HG03378 (cell line): ENCODE data around the gene SPEM3.

Experiments
- ATAC-seq: cut with Tn5 transposase; IDR thresholded peaks from one replicate; pipeline ENCODE4 v1.9.1; 2021; ENCODE audit warnings: mild to moderate bottlenecking, moderate library complexity; ENCODE audit not compliant: unreplicated experiment

Gene SPEM3

DNA sequence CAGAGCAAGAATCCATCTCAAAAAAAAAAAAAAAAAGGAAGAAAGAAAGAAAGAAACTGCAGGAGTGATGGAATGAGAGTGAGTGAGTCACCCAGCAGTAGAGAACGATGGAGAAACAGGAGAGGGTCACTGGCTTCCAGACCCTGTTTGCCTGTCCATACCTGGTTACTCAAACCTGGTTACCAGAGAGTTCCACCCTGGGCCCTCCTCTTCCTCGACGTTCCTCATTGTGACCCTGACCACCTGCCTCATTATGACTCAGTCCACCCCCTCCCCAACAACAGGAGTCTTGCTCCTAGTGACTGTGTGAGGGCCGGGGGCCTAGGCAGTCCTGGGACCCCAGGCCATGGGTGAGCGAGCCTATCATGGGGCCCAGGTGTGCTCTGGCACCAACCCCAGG, at the start of gene SPEM3:
Gene SPEM3, plus strand, starts transcription at position 301 of the 400 bp plus-strand sequence. Its CDS starts 46 bp downstream, at position 347.
- ATAC-seq = no peak

DNA sequence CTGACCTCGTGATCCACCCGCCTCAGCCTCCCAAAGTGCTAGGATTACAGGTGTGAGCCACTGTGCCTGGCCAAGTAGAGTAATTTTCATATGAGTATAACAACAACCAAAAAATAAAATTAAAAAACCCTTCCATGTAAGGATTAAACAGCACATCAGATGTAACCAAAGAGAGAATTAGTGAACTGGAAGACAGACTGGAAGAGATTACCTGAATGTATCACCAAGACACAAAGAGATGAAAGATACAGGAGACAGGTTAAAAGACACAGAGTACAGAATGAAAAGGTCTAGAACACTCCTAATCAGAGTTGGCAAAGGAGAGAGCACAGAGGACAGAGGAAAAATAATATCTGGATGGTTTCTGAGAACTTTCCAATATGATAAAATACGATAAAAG, 49.5 kb upstream of the SPEM3 start:
- no peak for ATAC-seq

DNA sequence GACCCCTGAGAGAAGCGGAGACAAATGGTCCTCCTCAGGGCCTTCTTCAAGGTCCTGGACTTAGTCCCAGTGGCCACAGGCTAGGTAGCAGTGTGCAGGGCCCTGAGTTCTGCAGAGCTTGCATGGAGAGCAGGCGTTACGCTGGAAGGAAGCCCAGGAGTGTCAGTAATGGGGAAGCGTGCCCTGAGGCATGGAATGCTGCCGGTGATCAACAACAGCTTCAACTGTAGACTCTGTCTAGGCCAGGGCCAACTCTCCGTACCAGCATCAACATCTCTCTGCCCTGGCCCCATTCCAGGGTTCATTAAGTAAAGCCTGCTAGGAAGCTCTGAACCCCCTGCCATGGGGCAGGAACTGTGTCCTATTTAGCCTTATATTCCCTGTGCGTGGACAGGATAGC, 48.3 kb upstream of the SPEM3 start:
- ATAC-seq = no peak

DNA sequence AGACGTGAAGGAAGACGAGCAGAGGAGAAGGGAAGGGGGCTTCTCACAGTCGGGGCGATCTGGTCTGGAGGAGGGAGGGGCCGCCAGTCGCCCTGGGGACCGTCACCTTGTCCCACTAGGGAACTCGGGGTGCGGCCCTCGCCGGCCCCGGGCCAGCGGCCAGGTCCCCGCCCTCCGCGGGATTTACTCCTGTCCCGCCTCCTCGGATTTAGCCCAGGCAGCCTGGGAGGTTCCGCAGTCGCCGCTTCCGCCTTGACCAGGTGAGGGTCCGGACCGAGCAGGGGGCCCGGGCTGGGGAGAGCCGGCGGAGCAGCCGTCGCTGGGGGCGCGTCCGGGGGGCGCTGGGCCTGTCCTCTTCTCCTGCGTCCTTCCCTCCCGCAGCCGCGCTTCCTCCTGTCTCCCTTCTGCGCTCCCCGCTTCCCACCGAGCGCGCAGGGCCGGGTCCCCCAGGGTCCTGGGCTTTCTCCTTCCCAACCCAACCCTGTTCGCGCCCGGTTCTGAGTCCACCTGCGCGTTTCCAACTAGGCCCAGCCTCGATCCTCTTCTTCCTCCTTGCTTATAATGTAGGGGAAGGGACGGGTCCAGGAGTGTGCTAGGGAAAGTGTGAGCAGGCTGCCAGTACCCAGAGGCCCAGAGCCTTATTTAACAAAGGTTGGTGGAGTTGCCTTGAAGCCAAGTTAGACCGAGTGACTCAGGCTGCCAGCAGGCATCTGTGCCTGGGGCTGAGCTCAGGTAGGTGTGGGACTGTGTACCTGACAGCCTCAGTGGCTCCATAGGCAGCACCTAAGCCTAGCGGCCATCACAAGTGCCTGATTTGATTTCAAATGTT, 47.6 kb upstream of the SPEM3 start, which contains the start of gene TNK1:
Gene TNK1, plus strand, starts transcription at position 235 of the 829 bp plus-strand sequence. CDS start 1,838 bp downstream, outside the sequence.
- no peak for ATAC-seq

- ATAC-seq = no peak
These were observed 45.8 kb upstream of the SPEM3 start for GRCh38 chr17:7382901-7383300.

- no peak for ATAC-seq
These were observed 45.3 kb upstream of the SPEM3 start for GRCh38 chr17:7383371-7383741.

DNA sequence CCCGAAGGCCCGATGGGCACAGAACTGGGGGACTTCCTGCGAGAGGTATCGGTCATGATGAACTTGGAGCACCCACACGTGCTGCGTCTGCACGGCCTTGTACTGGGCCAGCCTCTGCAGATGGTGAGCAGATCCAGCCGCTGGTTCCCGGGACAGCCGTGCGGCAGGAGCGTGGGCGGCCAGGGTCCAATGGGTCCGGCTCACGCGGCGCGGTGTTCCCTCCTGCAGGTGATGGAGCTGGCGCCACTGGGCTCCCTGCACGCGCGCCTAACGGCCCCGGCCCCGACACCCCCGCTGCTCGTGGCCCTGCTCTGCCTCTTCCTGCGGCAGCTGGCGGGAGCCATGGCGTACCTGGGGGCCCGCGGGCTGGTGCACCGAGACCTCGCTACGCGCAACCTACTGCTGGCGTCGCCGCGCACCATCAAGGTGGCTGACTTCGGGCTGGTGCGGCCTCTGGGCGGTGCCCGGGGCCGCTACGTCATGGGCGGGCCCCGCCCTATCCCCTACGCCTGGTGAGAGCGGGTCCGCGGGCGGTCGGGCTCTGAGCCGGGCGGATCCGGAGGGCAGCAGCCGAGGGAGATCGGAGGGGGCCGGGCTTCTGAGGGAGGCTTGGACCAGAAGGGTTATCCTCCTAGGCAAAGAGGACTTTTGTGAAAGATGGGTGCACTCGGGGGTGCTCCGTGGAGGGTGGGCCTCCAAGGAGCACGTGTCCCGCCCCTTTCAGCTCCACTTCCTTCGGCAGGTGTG, 44.7 kb upstream of the SPEM3 start:
- ATAC-seq = no peak

GRCh38 chr17:7384489-7385081, 44.1 kb upstream of the SPEM3 start:
- no peak for ATAC-seq

DNA sequence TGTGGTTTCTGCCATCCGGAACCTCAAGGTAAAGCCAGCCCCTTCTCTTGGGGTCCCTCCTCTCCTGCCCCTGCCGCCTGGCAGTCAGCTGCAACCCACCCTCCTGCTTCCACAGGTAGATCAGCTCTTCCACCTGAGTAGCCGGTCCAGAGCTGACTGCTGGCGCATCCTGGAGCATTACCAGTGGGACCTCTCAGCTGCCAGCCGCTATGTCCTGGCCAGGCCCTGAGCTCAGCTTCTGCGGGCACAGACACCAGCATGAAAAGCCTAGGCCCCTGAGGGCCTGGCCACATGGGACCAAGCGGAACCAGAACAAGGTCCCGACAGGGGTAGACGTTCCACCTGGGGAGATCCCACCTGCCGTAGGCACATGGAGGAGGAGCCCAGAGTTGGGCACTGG, 39.8 kb upstream of the SPEM3 start:
- no peak for ATAC-seq

GRCh38 chr17:7389924-7390910, 38.4 kb upstream of the SPEM3 start:
- no peak for ATAC-seq

- ATAC-seq = no peak
These were observed 37.4 kb upstream of the SPEM3 start for GRCh38 chr17:7391307-7391706.

DNA sequence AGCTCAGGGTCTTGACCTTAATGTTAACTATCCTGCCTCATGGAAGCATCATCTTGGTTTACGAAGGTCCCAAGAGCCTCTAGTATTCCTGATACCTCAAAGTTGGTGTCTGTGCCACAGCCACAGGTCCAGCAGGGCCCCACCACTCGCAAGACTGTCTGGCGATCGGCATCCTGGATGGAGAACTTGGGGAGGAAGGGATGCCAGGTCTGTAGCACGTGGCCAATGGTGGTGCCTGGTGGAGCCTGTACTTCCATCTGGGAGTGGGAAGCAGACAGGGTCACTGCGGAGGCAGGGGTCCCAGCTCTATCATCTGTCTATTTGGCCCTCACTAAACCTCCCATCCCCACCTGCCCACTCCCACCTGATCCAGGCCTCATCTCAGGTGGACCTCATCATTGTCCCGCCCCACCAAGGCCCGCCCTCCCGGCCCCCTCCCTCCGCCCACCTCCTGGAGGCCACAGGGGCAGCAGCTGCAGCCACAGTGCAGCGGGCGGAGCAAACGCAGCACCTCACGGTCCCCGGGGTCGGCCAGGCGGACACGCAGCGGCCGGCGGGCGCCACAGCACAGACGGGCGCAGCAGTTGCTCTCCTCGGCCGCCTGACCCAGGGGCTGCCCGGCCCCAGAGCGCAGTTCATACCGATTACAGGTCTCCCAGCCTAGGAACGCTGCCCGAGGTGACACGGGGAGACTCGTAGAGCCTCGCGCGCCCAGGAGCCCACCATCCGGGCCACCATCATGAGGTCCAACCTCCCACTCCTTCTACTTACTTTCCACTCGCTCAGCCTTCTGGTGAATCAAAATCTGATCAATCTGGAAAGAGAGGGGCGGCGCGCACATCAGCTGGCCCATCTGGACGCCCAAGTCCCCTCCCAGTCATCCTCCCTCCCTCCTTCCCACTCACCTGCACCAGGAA, 35.7 kb upstream of the SPEM3 start:
- ATAC-seq = no peak

- ATAC-seq = peak; percentile 21
These were observed 34.8 kb upstream of the SPEM3 start for GRCh38 chr17:7393613-7394451.

- peak; percentile 52 for ATAC-seq
These were observed 34.0 kb upstream of the SPEM3 start, which contains the start of gene PLSCR3 for GRCh38 chr17:7394452-7395191. TSS of gene PLSCR3 (minus strand) at chr17:7394525. CDS start at chr17:7394110, 415 bp downstream.

- no peak for ATAC-seq
These were observed 32.5 kb upstream of the SPEM3 start for GRCh38 chr17:7396147-7396546.

DNA sequence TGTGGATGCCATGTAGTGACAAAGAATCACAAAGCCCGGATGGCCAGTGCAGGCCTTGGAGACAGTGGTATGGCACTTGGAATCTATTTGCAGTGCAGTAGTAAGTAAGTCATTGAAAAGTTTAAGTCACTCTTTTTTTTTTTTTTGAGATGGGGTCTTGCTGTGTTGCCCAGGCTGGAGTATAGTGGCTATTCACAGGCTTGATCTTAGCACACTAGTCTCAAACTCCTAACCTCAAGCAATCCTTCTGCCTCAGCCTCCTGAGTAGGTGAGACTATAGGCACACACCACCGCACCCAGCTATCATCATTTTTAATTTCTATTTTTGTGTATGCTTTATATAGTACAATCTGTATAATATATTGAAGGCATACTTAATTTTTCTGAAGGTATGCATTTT, 30.0 kb upstream of the SPEM3 start:
- no peak for ATAC-seq

DNA sequence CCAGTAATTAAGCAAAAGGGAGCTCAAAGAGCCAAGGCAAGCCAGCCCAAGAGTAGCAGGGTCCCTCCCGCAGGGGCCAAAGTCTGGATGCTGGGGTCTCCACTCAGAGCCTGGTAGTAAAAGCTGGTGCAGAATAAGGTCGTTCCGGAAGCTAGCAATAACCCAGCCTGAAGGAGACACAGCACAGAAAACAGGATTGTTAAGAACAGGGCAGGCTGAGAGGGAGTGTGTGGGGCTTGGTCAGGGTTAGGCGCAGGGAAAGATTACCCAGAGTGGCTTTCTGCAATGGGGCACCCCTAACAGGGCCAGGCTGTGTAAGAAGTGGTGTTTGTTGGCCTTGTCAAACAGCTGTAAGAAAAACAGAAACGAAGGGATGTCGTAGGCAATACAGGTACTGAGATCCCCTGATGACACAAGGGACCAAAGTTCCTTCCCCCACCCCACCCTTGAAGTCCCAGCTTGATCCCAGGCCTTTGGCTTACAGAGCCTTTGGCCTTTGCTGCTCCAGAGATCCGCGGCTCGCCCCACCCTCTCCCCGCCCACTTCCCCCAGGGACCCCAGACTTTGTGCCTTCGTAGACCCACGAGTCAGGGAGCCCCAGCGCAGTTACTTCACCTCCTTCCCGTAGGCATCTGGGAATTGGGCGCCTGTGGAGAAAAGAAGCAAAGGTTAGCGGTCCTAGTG, 25.5 kb upstream of the SPEM3 start:
- ATAC-seq = no peak

- ATAC-seq = no peak
These were observed 25.0 kb upstream of the SPEM3 start for GRCh38 chr17:7403727-7403976.
